Stimulated activated CD8-positive, alpha-beta memory T cell treated with anti-CD3 and anti-CD28 coated beads, Interleukin-15, amount 100 ng/mL, for 1 hour (primary cell): ENCODE measurements around the gene RIMBP2.

Experiments used
- DNase-seq: peaks from one replicate; pipeline ENCODE4 v3.0.0-alpha.2; 2020; ENCODE audit warnings: low read depth

RIMBP2 gene

DNA sequence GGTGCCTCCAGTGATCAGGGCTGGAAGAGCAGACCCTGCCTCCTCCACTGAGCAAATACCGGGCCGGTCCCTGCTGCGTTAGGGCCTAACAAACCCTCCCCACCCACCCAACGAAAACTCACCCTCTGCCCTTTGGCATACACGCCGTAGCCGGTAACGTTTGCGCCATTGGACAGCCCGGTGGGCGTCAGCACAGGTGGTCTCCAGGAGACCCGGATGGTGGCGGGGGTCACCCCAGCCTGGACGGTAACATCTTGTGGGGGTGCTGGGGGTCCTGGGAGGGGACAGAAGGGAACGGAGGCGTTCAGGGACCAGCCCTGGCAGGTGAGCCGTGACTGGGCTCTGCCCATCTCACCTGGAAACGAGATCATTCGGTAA, 277.9 kb downstream of the RIMBP2 start:
- DNase-seq, result no peak

DNA sequence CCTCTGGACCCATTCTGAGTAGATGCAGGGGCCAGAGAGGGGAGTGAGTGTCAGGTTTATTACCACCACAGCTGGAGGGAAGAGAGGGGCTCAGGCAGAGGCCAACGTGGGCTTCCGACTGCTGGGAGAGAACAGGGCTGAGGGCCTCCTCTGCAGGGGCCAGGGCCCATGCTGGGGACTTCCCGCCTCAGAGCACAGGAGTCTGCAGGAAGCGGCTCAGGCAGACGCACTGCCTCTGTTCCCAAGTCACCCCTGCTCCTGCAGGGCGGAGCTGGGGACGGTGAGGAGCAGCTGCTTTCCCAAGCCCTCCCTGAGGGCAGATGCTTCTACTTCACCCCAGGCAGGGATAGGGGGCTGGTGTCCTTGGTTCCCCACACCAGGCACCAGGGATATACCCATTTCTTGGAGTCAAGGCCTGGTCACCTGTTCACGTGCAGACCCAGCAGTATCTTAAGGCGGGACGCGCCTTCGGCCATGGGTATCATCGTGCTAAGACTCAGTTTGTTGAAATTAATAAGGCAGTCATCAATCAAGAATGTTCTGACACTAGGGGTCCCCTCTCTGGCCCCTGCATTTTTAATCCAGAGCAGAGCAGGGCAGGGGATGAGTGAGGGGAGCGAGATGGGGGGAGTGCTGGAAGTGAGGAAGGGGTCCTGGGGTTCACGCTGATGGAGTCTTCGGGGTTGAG, 278.4 kb downstream of the RIMBP2 start:
- no peak for DNase-seq

DNA sequence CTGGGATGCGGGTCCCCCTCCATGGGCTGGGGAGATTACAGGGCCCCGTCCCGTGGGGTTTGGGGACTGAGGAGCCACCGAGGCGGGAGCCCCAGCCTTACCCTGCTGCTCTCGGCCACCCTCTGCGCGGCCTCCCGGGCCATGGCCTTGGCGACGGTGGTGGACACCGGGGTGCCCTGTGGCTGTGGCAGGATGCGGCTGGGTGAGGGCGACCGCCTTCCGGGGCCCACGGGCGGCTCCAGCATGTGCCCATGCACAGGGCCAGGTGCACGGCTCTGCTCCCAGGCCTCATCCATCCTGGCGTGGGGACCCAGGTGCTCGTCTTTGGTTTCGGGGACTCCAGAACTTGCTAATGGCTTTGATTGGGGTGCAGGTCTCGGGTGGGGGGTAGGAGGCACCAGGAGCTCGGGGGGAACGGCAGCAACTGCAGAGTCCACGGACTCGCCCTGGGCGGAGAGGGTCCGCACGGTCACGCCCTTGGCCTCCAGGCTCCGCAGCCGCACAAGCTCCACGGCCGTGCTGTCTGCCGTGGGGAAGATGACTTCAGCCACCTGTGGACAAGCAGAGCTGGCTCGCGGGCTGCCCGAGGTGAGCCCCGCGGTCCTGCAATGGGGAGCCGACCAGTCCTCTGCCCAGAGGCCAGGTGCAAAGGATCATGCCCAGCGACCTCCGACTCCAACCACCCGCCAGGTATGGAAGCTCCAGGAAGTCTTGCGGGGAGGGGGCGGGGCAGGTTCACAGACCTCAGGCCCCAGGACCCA, 279.2 kb downstream of the RIMBP2 start:
- DNase-seq, result no peak

DNA sequence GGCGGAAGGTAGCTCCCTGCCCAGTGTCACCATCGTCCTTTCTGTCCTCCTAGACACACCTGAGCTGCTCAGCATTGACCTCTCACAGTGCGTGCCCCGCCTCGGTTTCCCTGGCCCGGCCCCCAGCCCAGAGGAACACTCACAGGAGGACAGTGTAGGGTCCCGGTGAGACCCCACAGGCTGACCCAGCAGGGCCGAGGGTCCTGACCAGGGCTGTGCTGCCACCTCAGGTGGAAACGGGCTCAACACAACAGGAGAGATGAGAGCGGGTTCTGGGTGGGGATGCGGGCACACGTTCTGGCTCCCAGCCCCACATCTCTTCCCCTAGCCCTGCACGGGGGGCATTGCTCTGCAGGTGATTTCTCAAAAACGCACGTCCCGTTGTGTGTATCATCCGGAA, 280.3 kb downstream of the RIMBP2 start:
- DNase-seq, result no peak

DNA sequence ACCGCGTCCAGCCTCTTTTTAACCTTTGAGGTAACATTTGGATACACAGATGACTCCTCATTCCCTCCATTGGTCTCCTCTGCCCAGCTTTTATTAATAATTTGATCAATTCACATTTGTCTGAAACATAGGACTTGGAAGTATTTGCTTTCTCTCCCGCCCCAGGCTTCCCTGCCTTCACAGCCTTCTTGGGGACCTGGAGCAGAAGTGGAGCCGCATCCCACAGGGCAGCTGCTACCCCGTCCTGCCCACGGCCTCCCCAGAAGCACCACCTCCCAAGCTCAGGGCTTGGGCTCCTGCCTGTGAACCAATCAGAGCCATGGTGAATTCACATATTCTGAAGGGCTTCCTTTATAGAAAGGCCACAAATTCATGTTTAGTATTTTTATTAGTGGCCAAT, 280.8 kb downstream of the RIMBP2 start:
- no peak for DNase-seq

GRCh38 chr12:130434560-130434959, 281.5 kb downstream of the RIMBP2 start:
- no peak for DNase-seq

DNA sequence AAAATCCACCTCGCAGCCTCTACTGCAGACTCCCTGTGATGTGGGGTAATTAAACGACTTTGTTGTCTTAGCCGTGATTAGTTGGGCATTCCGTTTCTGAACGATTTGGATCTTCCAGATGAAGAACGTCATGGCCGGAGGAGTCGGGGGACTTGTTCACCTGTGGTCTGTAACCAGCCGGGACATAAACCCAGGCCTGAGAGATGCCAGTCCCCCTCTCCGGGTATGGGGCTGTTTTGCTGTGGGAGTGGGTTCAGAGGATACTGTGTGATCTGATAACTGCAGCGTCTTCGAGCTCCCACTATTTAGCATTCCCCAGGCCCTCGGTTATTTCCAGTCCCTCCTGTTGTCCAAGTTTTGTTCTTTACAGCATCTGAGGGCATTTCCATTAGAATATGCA, 282.3 kb downstream of the RIMBP2 start:
- no peak for DNase-seq

GRCh38 chr12:130433411-130433810, 282.7 kb downstream of the RIMBP2 start:
- DNase-seq, result no peak

DNA sequence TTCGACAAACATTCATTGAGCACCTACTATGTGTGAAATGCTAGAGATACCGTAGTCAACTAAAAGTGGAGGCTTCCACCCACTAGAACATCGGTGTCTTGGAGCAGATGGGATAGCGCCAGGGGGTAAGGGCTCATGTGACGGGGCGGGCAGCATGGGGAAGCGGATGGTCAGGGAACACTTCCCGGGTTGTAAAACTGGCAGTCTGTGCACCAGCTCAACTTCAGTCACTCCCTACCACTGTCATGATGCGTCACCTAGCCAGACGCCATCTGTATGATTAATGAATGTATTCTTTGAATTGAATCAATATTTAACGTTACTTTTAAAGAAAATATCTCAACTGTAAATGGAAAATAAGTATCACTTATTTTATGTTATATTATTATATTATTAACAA, 284.9 kb downstream of the RIMBP2 start:
- DNase-seq, result no peak

DNA sequence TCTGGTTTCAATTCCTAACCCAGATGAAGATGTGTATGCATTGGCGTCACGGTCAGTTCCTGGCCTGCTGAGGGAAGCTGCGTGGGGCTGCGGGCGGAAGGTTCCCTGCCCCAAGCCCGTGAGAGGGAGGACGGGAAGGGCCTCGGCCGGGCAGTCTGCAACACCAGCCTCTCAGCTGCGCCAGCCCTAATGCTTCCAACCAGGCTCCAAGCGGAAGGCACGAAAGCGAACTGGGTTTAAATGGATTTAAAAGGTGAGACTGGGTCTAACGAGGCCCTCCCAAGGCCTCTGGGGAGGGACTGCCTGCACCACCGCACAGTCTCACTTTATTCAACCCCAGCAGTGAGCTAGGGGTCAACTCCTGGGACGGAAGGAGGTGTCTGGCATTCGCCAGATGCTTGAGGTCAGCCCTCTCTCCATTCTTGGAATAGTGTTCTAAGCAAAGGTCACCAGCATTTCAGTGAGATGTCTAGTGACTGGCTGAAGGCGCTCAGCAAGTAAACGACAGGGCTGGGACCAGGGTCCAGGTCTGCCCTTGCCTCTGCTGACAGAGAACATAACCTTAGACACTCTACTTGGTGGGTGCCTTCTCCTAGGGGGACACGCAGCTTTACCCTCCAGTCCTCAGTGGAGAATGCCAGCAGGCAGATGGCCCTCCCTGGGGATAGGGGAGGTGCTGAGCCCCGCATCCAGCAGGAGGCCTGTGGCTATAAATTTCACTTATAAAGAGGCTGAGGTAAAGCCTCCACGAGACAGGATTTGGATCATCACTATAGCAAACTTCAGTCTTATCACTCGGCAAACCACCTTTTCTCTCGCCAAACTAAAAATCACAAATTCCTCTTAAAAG, 286.2 kb downstream of the RIMBP2 start:
- no peak for DNase-seq

GRCh38 chr12:130428116-130428515, 288.0 kb downstream of the RIMBP2 start:
- DNase-seq, result no peak

DNA sequence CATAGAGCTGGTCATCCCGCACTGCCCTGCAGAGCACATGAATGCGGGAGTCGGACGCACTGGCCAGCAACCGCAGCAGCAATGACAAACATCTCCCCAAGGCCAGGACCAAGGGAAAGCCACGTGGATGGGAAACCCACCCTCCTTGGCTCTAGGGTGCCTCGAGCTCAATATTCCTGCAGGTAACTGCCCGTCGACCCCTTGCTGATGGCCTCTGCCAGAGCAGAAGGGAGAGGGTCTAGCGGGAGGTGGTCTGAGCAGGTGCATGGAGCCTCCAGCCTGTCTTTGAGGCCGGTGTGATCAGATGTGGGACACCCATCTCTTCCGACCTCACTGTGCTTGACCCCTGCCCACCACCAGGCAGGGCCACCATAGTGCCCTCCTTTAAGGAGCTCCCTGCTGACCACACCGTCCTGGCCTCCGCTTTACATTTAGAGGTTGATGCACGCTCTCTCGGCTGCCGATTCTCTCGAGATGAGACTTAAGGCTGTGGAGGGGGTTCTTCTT, 288.7 kb downstream of the RIMBP2 start:
- DNase-seq, result no peak

GRCh38 chr12:130425698-130426245, 290.3 kb downstream of the RIMBP2 start:
- DNase-seq, result no peak

GRCh38 chr12:130424858-130425697, 291.0 kb downstream of the RIMBP2 start:
- DNase-seq, result no peak

- no peak for DNase-seq
These were observed 291.9 kb downstream of the RIMBP2 start for GRCh38 chr12:130423991-130424857.

DNA sequence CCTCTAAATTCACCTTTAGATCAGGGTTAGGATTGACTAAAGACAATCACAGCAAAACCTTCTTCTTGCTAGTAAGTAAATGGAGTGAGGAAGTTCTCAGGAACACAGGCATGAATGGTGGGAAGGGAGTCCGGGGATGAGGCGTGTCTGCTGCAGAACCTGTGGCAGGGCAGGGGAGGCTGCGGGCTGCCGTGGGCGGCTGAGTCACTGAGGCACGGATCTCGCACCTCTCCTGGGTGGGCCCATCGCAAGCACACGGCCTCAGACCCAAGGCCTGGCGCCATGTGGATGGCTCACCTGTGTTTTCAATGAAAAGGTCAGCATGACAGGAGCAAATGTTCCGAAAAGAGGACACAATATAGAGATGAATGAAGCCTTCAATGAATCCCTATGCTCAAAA, 293.0 kb downstream of the RIMBP2 start:
- no peak for DNase-seq

DNA sequence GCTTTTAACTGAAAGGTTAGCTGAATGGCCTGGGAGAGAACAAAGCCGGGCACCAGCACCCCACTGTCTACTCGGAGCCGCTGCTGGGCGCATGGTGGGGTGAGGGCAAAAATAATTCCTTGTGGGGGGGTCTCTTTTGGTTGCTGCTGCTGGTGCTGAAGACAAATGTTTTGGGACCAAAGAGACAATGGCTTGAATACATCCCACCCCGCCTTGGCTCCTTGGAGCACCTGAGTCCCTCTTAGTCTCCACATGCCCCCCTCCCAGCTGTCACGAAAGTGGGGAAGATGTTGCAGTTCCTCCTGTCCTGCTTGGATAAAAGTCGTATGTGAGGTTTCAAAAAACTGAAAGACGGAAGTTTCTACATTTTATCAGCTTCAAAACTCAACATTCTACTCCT, 293.4 kb downstream of the RIMBP2 start:
- DNase-seq, result no peak

GRCh38 chr12:130421896-130422295, 294.2 kb downstream of the RIMBP2 start:
- no peak for DNase-seq

DNA sequence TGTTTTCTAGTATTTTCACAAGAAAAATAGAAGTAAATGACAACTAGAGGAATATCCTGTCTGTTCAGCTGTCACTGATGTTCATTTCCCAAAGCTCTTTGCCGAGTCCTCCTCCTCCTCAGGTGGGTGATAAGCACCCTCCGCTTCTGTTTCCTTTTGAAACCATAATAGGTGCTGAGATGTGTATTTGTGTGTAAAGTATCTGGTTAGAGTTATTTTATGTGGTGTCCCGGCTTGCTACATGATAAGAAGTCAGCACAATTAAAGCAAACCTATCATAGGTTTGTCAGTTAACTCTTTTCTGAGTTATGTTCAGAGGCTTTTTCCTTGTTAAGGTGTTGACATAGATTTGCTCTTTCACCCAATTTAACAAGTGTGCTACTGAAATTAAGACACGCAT, 296.0 kb downstream of the RIMBP2 start:
- no peak for DNase-seq

DNA sequence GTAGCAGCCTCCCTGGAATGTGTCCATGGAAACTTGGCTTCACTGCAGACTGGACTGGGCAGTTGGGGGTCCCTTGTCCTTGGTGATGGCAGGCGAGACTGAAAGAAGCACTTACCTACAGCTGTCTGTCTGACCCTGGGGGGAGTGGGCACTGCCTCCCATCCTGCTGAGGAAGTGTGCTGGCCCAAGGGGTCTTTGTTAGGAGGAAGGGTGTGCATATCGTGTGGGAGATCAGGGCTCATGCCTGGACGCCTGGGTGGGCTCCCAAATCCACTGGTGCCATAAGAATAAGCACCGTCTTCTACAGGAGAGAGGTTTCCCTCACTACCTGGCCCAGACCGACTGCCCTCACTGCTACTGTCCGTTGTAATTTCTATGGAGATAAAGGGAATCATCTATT, 297.0 kb downstream of the RIMBP2 start:
- DNase-seq, result no peak

GRCh38 chr12:130418251-130418650, 297.8 kb downstream of the RIMBP2 start:
- DNase-seq, result no peak
